ENCODE measurements around the gene ADAMTSL1. TPM values are rescaled to one million over a fixed set of nuclear protein-coding genes. Genes with fewer than 3 reads are reported as not detected.

Gene ADAMTSL1
- total and polyA plus RNA-seq, 8 donors = 1.1 to 98.8 (median 8.4) TPM

DNA sequence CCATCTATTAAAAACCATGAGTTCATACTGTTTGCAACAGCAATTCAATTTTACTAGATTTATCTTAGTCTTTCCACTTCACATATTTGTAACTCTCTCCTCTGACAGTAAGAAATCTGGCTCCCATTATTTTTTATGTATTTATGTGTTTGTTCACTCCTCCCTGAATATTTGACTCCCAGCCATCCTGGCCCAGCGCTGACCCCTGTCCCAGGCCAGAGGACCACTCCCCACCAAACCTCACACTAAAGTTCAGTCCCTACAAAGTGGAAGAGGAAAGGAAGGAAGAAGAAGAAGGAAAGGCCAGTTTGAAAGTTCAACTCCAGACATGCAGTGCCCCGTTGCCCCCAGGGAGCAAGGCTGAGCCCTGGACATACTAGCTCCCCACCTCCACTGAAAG is 271.8 kb downstream of the ADAMTSL1 start:
- WGBS, 5 donors = 78 to 94% (median 92%) methylated on average over 2 of the region's 2 CpGs

GRCh38 chr9:18746631-18747030 is 272.7 kb downstream of the ADAMTSL1 start:
- H3K36me3 ChIP-seq = no peaks in the 10 kb centered on the region
- TF ChIP-seq POLR2AphosphoS5 (IDR thresholded peaks at IDR 0.05) = no peak
- TF ChIP-seq, protein P1, sequence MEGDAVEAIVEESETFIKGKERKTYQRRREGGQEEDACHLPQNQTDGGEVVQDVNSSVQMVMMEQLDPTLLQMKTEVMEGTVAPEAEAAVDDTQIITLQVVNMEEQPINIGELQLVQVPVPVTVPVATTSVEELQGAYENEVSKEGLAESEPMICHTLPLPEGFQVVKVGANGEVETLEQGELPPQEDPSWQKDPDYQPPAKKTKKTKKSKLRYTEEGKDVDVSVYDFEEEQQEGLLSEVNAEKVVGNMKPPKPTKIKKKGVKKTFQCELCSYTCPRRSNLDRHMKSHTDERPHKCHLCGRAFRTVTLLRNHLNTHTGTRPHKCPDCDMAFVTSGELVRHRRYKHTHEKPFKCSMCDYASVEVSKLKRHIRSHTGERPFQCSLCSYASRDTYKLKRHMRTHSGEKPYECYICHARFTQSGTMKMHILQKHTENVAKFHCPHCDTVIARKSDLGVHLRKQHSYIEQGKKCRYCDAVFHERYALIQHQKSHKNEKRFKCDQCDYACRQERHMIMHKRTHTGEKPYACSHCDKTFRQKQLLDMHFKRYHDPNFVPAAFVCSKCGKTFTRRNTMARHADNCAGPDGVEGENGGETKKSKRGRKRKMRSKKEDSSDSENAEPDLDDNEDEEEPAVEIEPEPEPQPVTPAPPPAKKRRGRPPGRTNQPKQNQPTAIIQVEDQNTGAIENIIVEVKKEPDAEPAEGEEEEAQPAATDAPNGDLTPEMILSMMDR (IDR thresholded peaks at IDR 0.05) = no peak
- no peak for TF ChIP-seq POLR2A (IDR thresholded peaks at IDR 0.05)
- no peak for TF ChIP-seq EP300 (IDR thresholded peaks at IDR 0.05)
- H3K9me3 ChIP-seq = no peaks in the 10 kb centered on the region
- 5 to 32% (median 18%) methylated on average over 1 of the region's 1 CpG for WGBS, 5 donors
- no peaks in the 10 kb centered on the region for H3K27me3 ChIP-seq
- DNase-seq = no peak
- intact Hi-C loops (cut with DNase I; ENCODE audit: low total_unique reads) = no loop called here
- peaks cover 8 to 37% (median 21%) of the 10 kb centered on the region in 4 donors for H3K4me1 ChIP-seq
- no peak overlapping the region for H3K4me3 ChIP-seq
- H3K27ac ChIP-seq = peak overlapping the region in 1 of 5 donors; percentile 47

More for the DNA sequence above, 271.8 kb downstream of the ADAMTSL1 start:
- peaks cover 8 to 37% (median 21%) of the 10 kb centered on the region in 4 donors for H3K4me1 ChIP-seq
- no peaks in the 10 kb centered on the region for H3K27me3 ChIP-seq
- no peak for DNase-seq
- intact Hi-C loops (cut with DNase I; ENCODE audit: low total_unique reads) = no loop called here
- TF ChIP-seq POLR2A (IDR thresholded peaks at IDR 0.05) (no peak), EP300 (IDR thresholded peaks at IDR 0.05) (no peak), POLR2AphosphoS5 (IDR thresholded peaks at IDR 0.05) (no peak)
- TF ChIP-seq, protein P1 (IDR thresholded peaks at IDR 0.05) = no peak
- no peak overlapping the region for H3K4me3 ChIP-seq
- H3K27ac ChIP-seq = no peak overlapping the region
- H3K9me3 ChIP-seq = no peaks in the 10 kb centered on the region
- no peaks in the 10 kb centered on the region for H3K36me3 ChIP-seq

DNA sequence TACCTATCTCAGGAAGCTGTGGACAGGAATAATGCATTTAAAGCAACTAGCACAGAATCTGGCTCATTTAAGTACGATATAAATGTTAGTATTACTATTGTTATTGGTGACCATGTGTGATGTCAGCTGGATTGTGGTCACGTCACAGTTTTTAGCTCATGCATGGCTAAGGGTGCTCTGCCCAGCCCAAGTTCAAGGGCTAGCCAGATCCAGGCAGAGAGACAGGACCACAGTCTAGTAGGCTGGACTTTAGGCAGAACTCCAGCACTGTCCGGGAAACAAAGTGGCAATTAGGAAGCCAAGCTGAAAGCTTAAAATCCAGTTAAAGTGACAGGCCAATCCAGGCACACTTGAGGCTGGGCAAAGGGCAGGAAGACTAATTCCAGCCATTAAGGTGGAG is 273.6 kb downstream of the ADAMTSL1 start:
- TF ChIP-seq EP300 (IDR thresholded peaks at IDR 0.05) (no peak), POLR2AphosphoS5 (IDR thresholded peaks at IDR 0.05) (no peak), POLR2A (IDR thresholded peaks at IDR 0.05) (no peak)
- TF ChIP-seq, protein P1 (IDR thresholded peaks at IDR 0.05) = no peak
- Histone ChIP-seq H3K27ac (peak overlapping the region in 3 of 5 donors; percentile 32 to 49 (median 47)), H3K27me3 (no peaks in the 10 kb centered on the region), H3K4me3 (no peak overlapping the region), H3K36me3 (no peaks in the 10 kb centered on the region), H3K4me1 (peaks cover 8 to 37% (median 21%) of the 10 kb centered on the region in 4 donors), H3K9me3 (no peaks in the 10 kb centered on the region)
- no peak for DNase-seq
- WGBS, 5 donors = 33 to 61% (median 44%) methylated on average over 3 of the region's 3 CpGs
- intact Hi-C loops (cut with DNase I; ENCODE audit: low total_unique reads) = no loop called here

DNA sequence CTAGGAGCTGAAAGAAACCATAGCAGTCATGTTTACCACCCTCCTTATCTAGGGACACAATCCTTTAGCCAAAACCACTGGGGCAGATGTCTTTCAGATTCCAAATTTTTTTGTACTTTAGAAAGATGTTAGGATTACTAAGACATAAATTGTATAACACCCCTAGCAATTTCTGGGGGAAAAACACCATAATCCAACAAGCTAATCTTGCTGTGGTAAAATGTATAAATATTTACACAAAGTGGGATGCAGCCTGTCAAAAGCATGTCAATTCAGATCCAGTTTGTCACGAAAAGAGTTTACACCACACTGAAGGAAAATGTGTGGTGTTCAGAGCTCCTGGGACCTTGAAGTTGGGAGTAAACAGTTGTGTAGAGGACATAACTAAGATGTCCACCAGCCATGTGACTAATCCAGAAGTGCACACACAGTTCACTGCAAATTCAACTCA is 274.3 kb downstream of the ADAMTSL1 start:
- no peaks in the 10 kb centered on the region for H3K9me3 ChIP-seq
- DNase-seq = no peak
- H3K27ac ChIP-seq = peak overlapping the region in 3 of 5 donors; percentile 32 to 49 (median 47)
- WGBS, 5 donors = 20 to 52% (median 25%) methylated on average over 1 of the region's 1 CpG
- H3K36me3 ChIP-seq = no peaks in the 10 kb centered on the region
- intact Hi-C loops (cut with DNase I; ENCODE audit: low total_unique reads) = no loop called here
- H3K4me3 ChIP-seq = no peak overlapping the region
- no peaks in the 10 kb centered on the region for H3K27me3 ChIP-seq
- peak in 2 of 3 donors; percentile 43 to 44 for TF ChIP-seq POLR2AphosphoS5 (IDR thresholded peaks at IDR 0.05)
- TF ChIP-seq POLR2A (IDR thresholded peaks at IDR 0.05) = no peak
- peaks cover 8 to 35% (median 21%) of the 10 kb centered on the region in 4 donors for H3K4me1 ChIP-seq

DNA sequence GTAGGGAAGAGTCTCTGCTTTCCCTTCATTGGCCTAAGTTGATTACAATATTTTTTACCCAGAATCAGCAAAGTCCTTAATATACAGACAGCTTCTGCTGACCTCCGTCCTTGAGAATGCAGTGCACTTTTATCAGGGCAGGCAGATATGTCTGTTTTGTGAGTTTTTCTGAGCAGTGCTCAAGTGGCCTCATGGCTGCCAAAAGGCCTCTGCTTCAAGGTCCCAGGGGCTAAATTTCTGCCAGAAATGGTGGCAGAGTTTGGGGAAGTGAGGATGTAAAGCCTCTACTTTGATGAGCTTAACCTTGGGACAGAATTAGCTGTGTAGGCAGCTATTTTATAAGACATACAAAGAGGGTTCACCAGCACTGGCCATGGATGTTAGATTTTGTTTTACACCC is 275.8 kb downstream of the ADAMTSL1 start:
- no peak overlapping the region for H3K4me3 ChIP-seq
- DNase-seq = no peak
- TF ChIP-seq, protein P1 (IDR thresholded peaks at IDR 0.05) = no peak
- no peak for TF ChIP-seq POLR2AphosphoS5 (IDR thresholded peaks at IDR 0.05)
- no peak for TF ChIP-seq EP300 (IDR thresholded peaks at IDR 0.05)
- TF ChIP-seq POLR2A (IDR thresholded peaks at IDR 0.05) = no peak
- H3K36me3 ChIP-seq = no peaks in the 10 kb centered on the region
- intact Hi-C loops (cut with DNase I; ENCODE audit: low total_unique reads) = no loop called here
- 92 to 100% (median 96%) methylated on average over 1 of the region's 1 CpG for WGBS, 5 donors
- H3K27me3 ChIP-seq = no peaks in the 10 kb centered on the region
- peak overlapping the region in 1 of 5 donors; percentile 22 for H3K27ac ChIP-seq
- H3K4me1 ChIP-seq = peaks cover 8 to 25% (median 15%) of the 10 kb centered on the region in 4 donors
- H3K9me3 ChIP-seq = no peaks in the 10 kb centered on the region

All from stomach (tissue), 9 donors.